Measurements from ENCODE around the gene GFOD1.
"Not testable (repeated sequence)": the region's sequence is repeated elsewhere in the genome, so short reads cannot be mapped to it uniquely, and the experiment has no call there.

The GFOD1 gene

DNA sequence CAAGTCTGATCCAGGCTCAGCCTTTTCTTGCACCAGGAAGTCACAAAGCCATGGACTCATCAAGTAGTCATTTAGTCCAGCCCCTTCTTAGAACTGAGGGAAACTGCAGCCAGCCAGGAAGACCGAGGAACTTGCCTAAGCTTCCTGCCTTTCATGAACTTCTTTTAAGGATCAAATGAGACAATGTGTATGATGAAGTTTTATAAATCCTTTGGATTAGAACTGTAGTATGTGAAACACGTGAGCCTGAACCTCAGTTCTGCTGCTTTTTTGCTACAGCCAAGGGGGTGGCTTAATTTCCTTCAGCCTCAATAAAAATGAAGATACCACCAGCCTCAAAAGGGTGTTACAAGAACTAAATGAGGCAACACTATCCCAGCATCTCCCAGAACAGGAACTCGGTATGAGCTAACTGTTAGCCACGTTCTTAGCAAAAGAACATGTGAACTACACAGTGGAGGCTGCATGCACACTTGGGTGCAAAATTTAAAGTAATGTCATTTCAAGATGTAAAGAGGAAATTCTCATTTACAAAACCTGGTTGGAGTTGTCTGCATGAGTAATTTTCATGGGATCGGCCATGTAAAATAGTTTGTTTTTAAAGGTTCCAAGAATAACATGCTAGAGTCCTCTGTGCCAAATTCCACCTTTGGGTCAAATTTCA lies 83.0 kb downstream of the GFOD1 start:
- DNase-seq (ENCODE audit: low read depth): peak; percentile 31

DNA sequence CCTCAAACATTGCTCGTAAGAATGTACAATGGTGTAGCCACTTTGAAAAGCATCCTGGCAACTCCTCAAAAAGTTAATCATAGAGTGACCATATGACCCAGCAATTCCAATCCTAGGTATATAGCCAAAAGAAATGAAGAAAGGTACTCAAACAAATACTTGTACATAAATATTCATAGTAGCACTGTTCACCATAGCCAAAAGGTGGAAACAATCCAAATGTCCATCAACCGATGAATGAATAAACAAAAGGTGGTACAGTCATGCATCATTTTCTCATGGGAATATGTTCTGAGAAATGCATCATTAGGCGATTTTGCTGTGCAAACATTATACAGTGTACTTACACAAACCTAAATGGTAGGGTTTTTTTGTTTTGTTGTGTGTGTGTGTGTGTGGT lies 84.7 kb downstream of the GFOD1 start:
- DNase-seq (ENCODE audit: low read depth): no peak

DNA sequence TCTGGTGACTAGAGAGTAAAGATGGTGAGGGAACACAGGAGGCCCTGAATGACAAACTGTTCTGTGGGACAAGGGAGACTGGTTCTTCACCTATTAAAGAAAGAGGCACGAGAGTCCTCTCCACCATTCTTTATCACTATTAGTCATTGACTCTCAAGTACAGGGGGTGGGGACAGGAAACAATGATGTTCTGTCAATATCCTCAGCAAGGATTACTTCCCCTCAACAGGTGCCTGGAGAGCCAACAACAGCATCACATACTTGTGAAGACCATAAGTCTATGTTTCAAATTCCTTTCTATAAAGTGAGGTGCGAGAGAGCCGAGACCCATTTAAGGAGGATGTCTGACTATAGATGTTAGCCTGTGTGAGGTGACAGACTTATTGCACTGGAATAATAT lies 86.6 kb downstream of the GFOD1 start:
- DNase-seq (ENCODE audit: low read depth): no peak

DNA sequence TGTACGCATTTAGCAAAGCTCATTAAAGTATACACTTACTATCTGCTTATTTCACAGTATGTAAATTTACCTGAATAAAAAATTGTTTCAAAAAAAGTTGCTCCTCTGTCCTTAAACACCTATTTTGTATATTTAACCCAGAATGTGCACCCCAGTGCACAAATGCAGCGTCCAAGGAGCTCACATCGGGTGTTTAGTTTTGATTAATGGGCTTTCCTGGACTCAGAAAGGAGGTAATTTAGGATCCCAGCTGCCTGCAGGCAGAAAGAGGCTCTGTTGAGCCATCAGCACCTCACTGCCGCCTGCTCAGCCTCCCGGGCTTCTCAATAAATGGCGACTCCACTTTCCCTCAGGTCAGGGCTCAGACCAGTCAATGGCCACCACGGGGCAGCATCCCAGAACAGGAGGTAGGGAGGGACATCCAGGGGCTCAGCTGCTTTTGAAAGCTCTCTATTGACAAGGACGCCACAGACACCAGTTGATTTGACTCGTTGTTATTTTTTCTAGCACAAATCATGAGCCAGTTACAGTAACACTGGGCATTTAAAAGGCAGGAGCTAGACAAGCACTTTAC lies 88.9 kb downstream of the GFOD1 start:
- DNase-seq (ENCODE audit: low read depth): no peak

DNA sequence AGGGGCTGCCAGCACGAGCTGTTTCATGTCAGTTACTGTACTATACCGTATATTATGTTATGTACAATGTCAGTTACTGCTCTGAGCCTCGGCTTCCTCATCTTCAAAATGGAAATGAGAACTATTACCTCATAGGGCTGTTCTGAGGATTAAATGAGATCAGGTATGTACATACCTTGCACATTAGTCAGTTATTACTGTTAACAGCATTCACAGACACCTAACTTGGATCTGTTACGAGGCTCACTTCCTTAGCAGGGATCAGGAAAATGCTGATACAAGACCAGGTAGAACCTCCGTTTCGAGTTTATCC lies 89.4 kb downstream of the GFOD1 start:
- no peak for DNase-seq (ENCODE audit: low read depth)

DNA sequence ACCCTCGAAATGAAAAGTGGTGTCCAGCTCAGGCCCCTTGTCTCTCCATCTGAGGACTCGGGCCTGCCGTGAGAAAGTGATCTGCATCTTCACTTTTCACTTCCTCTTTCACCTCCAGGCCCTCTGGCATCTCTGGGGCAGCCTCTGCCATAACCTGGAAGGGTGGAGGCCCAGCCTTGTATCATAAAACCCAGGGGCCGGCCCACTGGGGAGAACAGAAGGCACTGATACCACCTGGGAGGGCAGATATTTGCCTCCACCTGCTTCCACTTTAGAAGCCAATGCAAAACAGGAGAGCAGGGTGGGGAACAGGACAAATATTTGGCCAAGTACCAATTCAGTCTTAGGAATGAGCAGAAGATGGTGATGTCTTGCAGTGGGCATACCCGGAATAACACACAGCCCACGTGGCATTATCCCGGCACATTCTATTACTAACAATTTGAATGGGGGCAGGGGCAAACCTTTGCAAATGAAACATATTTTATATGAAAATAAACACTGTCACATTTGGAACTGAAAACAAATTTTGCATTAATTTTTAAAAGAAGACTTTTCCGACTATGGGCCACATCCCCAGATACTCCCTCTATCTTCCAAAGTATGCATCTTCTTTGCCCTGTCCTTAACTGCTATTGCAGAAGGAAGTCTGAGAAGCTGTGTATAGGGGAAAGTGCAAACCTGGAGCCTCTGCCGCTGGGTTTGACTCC lies 89.9 kb downstream of the GFOD1 start:
- no peak for DNase-seq (ENCODE audit: low read depth)

DNA sequence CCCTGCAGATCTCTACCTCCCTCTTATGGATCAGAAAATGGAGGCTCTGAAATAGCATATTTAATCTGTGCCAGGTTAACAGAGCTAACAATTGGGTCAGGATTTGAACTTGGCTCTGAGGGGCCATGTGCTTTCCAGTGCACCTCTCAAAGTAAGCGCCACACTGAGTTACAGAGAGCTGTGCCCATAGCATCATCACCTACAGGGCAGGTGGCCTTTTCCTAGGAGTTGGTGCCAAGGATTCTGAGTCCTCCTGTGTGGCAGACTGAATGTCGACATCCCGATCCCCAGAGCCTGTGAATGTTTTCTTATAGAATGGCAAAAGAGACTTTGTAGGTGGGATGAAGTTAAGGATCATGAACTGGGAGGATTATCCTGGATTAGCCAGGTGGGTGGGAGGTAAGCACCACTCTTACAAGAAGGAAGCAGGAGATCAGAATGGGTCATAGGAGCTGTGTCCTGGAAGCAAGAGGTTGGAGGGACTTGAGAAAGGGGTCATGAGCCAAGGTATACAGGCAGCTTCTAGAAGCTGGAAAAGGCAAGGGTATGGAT lies 91.1 kb downstream of the GFOD1 start:
- DNase-seq (ENCODE audit: low read depth): no peak

DNA sequence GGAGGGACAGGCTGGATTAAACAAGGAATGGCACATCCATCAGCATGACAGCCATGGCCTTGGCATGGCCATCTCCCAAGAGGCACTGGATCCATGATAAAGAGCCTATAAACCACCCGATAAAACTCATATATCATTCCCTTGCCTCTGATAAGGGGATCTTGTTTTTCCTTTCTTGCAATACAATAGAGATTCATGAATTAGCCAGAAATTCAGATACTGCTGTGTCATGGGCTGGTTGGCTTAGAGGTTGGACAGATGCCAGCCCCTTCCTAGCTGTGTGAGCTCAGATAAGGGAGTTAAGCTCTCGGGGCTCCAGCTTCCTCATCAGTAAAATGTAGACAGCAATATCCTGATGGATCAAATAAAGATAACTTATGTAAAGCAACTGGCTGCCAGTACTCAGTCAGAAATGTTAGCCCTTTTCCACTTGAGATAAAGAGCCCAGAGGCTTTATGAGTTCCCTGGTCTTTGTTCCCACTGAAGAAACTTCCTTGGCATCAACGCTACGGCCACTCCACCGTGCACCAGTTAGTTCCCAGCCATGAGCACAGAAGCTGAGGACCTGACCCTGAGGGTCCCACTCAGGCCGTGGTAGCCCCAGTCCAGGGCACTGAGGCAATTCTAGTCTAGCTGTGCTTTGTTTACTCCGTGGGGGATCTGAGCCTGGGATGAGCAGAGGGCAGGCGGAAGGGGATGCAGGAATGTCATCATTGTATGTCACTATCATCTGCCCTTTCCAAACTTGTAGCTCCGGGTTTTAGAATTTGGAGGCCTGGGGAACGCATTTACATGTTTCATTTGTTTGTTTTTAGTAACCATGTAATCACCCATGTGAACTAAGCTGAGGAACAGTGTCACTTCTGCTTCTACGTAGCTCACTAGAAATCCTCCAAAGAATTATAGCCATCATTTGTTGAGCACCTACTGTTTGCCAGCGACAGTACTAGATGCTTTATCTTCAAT lies 91.8 kb downstream of the GFOD1 start:
- peak; percentile 53 for DNase-seq (ENCODE audit: low read depth)

DNA sequence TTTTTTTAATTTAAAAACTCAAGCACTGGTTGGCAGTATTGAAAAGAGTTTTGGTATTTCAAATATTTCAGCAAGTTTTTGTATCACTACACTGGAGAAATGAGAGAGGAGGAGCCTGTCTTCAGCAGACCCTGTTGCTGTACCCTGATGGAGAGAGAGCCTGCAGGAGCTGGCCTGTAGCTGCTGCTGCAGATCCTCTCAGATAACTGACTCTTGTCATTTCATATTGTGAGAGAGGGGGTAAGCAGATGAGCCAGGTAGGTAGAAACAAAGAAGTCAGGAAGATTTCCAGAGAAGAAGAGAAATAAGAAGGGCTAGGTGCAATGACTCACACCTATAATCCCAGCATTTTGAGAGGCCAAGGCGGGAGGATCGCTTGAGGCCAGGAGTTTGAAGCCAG lies 94.9 kb downstream of the GFOD1 start:
- DNase-seq (ENCODE audit: low read depth): no peak

DNA sequence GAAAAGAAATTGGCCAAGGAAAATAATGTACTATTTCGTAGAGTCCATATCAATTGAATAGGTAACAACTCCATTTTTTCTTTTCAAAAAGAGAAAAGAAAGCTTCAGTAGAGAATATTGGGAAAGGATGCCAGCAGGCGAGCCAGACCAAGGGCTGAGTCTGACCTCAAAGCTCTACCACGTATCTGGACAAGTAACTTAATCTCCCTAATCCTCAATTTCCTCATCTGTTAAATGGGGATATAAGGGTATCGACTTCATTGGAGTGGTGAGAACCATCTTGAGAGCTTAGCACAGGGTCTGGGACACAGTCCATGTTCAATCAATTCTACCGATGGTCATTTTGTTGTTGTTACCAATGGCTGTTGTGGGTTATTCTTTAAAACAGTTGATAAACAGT lies 95.9 kb downstream of the GFOD1 start:
- no peak for DNase-seq (ENCODE audit: low read depth)

DNA sequence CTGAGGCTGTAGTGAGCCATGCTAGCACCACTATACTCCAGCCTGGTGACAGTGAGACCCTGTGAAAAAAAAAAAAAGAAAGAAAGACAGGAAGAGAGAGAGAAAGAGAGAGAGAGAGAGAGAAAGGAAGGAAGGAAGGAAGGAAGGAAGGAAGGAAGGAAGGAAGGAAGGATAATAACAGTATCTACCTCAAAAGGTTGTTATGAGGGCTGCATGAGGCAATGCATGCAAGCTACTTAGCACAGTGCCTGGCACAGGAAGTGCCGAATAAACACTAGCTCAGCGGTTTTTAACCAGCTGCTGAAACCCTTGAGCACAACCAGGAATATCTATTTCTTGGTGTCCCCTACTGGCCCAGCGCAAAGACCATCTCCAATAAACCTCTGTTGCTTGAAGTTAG lies 96.7 kb downstream of the GFOD1 start:
- DNase-seq (ENCODE audit: low read depth): no peak

DNA sequence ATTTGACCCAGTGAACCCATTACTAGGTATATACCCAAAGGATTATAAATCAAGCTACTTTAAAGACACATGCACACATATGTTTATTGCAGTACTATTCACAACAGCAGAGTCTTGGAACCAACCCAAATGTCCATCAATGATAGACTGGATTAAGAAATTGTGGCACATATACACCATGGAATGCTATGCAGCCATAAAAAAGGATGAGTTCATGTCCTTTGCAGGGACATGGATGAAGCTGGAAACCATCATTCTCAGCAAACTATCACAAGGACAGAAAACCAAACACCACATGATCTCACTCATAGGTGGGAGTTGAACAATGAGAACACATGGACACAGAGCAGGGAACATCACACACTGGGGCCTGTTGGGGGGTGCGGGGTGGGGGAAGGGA lies 98.2 kb downstream of the GFOD1 start:
- not testable (repeated sequence) for DNase-seq (ENCODE audit: low read depth)

DNA sequence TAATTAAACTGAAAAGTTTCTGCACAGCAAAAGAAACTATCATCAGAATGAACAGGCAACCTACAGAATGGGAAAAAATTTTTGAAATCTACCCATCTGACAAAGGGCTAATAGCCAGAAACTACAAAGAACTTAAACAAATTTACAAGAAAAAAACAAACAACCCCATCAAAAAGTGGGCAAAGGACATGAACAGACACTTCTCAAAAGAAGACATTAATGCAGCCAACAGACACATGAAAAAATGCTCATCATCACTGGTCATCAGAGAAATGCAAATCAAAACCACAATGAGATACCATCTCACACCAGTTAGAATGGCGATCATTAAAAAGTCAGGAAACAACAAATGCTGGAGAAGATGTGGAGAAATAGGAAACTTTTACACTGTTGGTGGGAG lies 98.6 kb downstream of the GFOD1 start:
- DNase-seq (ENCODE audit: low read depth): not testable (repeated sequence)

DNA sequence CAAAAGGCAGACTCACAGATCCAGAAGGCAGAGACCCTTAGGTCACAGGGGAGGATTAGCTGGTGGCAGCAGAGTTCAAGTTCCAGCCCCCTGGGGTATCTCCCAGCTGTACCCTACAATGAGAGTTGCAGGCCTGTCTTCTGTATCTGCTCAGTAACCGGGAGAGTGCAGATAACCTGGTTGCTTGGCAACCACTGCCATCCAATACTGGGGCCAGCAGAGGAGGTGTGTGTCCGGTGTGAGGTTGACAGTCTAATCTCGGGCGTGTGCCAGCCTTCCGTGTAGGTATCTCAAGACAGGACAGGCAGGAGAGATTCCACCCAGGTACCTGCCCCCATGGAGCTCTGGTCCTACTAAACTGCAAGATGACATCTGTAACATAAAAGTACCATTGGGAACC lies 102.4 kb downstream of the GFOD1 start:
- no peak for DNase-seq (ENCODE audit: low read depth)

DNA sequence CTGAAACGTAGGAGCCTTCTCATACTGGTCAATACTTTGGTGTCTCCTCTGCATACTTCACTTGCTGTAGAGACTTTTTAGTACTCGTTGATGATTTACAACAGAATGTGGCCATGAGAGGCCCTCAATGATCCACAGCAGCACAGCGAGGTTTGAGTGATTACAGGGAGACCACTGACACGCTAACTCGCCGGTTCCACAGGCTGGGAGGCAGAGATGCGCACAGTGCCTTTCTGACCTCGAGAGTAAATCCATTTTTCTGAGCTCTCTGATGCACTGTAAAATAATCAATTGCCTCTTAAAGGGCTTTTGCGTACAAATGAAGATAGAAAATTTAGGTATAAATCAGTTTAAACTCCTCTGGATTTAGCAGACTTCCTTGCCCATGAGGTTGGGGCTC lies 102.9 kb downstream of the GFOD1 start:
- no peak for DNase-seq (ENCODE audit: low read depth)

DNA sequence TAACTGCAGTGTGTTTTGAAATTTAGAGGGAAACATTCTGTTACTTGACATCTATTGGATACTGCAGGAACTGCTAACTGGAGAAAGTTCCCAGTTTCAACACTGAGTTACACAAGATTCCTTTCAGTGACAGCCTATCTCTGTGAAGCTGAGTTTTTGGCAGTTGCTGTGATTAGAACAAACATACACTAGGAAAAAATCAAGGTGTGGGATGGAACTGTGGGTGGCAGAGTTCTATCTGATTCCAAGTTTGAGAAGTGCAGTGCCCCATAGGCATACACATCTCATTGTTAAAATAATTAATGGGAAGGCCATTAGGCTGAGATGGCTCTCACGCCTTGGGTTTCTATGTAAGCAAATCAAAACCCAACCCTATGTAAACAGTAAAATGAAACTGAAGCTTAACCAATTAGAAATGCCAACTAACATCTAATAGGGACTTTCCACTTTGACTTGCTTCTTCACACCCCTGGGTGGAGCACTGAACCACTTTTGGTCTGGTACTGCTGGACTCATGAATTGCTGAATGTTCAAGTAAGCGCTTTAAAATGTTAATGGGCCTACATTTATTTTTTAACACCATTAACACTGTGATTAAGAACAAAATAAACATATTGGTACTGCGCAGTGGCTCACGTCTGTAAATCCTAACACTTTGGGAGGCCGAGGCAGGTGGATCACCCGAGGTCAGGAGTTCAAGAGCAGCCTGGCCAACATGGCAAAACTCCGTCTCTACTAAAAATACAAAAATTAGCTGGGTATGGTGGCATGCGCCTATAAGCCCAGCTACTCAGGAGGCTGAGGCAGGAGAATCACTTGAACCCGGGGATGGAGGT lies 103.9 kb downstream of the GFOD1 start:
- no peak for DNase-seq (ENCODE audit: low read depth)

DNA sequence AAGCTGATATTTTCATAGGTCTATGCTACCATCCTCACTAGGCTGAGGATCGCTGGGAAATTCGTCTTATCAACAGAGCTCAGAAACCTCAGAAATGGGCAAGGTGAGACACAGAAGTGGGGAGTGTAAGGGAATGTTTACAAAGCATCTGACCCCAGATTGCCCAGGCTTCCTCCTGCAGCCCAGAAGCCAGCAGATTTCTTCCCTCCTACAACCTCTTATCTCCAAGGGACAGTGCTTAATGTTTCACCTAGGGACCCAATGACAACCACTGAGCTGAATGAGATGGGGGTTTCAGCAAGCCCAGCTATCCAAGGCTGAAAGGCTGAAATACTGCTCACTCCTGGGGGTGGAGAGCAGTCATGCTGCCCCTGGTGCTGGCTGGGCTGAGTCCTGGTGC lies 106.6 kb downstream of the GFOD1 start:
- no peak for DNase-seq (ENCODE audit: low read depth)

DNA sequence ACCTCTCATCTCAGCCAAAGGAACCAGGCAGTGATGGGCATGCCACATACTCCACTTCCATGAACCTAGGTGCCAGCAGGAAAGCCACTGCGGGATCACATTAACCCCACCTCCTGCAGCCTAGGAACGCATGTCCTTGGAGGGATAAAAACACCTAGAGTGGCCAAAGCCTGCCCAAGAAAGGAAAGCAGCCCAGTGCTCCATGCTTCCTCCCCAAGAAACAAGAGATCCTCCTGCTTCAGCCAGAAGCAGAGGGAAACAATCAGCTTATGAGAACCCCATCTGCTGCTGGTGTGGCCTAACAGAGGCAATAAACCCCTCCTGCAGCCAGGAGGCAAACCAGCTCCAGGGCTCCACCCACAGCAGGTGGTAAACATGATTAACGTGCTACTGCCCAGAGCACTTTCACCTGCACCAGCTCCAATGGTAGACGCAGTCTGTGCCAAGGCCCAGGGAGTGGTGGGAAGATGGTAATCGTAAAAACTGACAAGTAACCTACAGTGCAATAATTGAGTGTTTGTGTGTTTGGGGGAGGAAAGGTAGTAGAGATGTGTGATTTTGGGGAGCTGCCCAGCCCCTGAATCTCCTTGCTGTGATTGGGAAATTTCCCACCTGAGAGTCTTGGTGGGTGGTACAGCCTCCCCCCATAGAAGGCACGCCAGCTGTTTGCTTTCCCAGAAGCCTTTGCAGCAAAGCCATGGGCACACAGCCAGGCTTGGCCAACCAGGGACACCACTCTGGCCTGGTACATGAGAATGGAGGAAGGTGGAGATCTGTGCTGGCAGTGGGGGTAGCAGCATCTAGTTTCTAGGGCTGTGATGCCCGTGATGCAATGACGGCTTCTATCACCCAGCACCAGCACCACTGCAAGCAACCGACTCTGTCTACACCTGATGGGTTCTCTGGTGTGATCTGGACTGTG lies 108.5 kb downstream of the GFOD1 start:
- DNase-seq (ENCODE audit: low read depth): no peak

DNA sequence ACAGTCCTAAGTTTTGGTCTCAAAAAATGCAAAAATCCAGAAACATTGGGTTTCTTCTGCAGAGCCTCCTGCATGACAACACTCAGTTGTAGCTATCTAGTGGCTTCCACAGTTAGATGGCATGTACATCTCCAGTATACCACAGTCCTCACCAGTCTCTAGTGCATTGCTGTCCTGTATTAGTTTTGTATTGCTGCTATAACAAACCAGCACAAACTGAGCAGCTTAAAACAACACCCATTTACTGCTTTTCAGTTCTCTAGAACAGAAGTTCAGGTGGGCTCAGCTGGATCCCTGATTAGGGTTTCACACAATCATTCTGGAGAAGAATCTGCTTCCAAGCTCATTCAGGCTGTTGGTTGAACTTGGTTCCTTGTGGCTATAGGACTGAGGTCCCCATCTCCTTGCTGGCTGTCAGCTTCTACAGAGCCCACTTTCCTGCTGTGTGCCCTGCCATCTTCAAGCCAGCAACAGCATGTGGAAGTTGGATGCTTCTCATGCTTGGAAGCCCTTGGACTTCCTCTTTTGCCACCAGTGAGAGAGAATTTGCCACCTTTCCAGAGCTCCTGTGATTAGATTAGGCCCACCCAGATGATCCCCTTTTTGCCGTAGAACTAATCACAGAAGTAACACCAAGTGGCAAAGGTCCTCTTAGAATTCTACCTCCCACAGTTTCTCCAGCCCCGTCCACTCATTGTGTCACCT lies 110.2 kb downstream of the GFOD1 start:
- no peak for DNase-seq (ENCODE audit: low read depth)

All from non-pigmented ciliary epithelial cell (primary cell).